Measurements from ENCODE around the gene LUZP2. TPM values are rescaled to one million over a fixed set of nuclear protein-coding genes. Genes with fewer than 3 reads are reported as not detected.

Gene LUZP2
- total RNA-seq, 1 experiment from 2014 or later = not detected

DNA sequence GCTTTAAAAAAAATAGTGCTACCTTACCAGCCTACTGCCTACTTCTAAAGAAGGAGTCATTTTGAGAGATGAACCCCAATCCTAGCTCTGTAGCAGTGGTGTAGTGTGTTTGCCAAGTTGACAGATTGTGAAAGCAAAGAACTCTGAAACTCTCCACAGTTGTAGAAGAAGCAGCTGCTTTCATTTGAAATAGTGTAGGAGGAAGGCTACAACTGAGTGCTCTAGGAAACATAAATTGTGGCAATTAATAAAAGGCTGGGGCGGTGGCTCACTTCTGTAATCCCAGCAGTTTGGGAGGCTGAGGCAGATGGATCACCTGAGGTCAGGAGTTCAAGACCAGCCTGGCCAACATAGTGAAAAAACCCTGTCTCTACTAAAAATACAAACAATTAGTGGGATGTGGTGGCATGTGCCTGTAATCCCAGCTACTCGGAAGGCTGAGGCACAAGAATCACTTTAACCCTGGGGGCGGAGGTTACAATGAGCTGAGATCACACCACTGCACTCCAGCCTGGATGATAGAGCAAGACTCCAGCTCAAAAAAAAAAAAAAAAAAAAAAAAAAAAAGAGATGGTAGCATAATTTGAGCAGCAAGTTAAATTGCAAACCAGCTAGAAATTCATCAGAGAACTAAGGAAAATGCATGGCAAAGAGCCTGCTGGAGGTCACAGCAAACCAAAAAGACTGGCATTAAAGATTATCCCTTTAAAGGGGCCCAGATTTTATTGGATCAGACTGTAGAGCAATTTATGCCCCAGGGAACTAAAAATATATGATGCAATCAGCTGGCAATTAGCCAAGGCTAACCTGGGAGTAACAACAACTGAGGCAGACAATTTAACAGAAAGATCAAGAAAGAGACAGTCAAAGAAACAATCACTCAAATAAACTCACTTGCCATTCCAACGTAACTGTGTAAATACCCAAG is 112.6 kb downstream of the LUZP2 start:
- Mint-ChIP-seq H3K27ac (ENCODE audit: unreplicated experiment) (no peak overlapping the region), H3K4me1 (ENCODE audit: low read depth, unreplicated experiment) (no peaks in the 10 kb centered on the region), H3K36me3 (ENCODE audit: insufficient read depth, unreplicated experiment) (no peaks in the 10 kb centered on the region), H3K27me3 (ENCODE audit: insufficient read depth, unreplicated experiment) (no peaks in the 10 kb centered on the region), H3K9me3 (ENCODE audit: unreplicated experiment) (no peaks in the 10 kb centered on the region), H3K4me3 (ENCODE audit: unreplicated experiment) (no peak overlapping the region)
- Histone ChIP-seq H3K4me1 (no peaks in the 10 kb centered on the region), H3K27me3 (replicated peaks; ENCODE audit: control insufficient read depth, insufficient read depth, low read length) (no peaks in the 10 kb centered on the region), H3K4me3 (ENCODE audit: low read depth, low read length) (no peak overlapping the region), H3K9me3 (no peaks in the 10 kb centered on the region), H3K36me3 (ENCODE audit: control insufficient read depth, insufficient read depth, low read length) (no peaks in the 10 kb centered on the region)
- no peak for DNase-seq
- TF ChIP-seq, protein P1, sequence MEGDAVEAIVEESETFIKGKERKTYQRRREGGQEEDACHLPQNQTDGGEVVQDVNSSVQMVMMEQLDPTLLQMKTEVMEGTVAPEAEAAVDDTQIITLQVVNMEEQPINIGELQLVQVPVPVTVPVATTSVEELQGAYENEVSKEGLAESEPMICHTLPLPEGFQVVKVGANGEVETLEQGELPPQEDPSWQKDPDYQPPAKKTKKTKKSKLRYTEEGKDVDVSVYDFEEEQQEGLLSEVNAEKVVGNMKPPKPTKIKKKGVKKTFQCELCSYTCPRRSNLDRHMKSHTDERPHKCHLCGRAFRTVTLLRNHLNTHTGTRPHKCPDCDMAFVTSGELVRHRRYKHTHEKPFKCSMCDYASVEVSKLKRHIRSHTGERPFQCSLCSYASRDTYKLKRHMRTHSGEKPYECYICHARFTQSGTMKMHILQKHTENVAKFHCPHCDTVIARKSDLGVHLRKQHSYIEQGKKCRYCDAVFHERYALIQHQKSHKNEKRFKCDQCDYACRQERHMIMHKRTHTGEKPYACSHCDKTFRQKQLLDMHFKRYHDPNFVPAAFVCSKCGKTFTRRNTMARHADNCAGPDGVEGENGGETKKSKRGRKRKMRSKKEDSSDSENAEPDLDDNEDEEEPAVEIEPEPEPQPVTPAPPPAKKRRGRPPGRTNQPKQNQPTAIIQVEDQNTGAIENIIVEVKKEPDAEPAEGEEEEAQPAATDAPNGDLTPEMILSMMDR (IDR thresholded peaks at IDR 0.05; ENCODE audit: insufficient read depth in 1 of 2, low read depth in 1 of 2, low read length in 1 of 2, severe bottlenecking in 1 of 2, unreplicated experiment in 1 of 2) = no peak
- ChIA-PET POLR2A (no interaction called here), CTCF (no interaction called here)
- intact Hi-C loops (cut with micrococcal nuclease; ENCODE audit: unreplicated experiment) = no loop called here
- BruUV-seq (replicated peaks) = no TSS peak

GRCh38 chr11:24615451-24616160 is 118.8 kb downstream of the LUZP2 start:
- DNase-seq = no peak
- intact Hi-C loops (cut with micrococcal nuclease; ENCODE audit: unreplicated experiment) = no loop called here
- no peaks in the 10 kb centered on the region for H3K4me1 Mint-ChIP-seq (ENCODE audit: low read depth, unreplicated experiment)
- CTCF ChIA-PET = no interaction called here
- Histone ChIP-seq H3K4me1 (no peaks in the 10 kb centered on the region), H3K9me3 (no peaks in the 10 kb centered on the region), H3K36me3 (ENCODE audit: control insufficient read depth, insufficient read depth, low read length) (no peaks in the 10 kb centered on the region), H3K27me3 (replicated peaks; ENCODE audit: control insufficient read depth, insufficient read depth, low read length) (no peaks in the 10 kb centered on the region), H3K4me3 (ENCODE audit: low read depth, low read length) (no peak overlapping the region)
- no TSS peak for BruUV-seq (replicated peaks)
- TF ChIP-seq, protein P1 (IDR thresholded peaks at IDR 0.05; ENCODE audit: insufficient read depth in 1 of 2, low read depth in 1 of 2, low read length in 1 of 2, severe bottlenecking in 1 of 2, unreplicated experiment in 1 of 2) = no peak
- H3K4me3 Mint-ChIP-seq (ENCODE audit: unreplicated experiment) = no peak overlapping the region
- POLR2A ChIA-PET = no interaction called here
- no peaks in the 10 kb centered on the region for H3K27me3 Mint-ChIP-seq (ENCODE audit: insufficient read depth, unreplicated experiment)
- no peaks in the 10 kb centered on the region for H3K9me3 Mint-ChIP-seq (ENCODE audit: unreplicated experiment)
- H3K27ac Mint-ChIP-seq (ENCODE audit: unreplicated experiment) = no peak overlapping the region
- no peaks in the 10 kb centered on the region for H3K36me3 Mint-ChIP-seq (ENCODE audit: insufficient read depth, unreplicated experiment)

- Mint-ChIP-seq H3K27ac (ENCODE audit: unreplicated experiment) (no peak overlapping the region), H3K9me3 (ENCODE audit: unreplicated experiment) (no peaks in the 10 kb centered on the region), H3K27me3 (ENCODE audit: insufficient read depth, unreplicated experiment) (no peaks in the 10 kb centered on the region), H3K4me1 (ENCODE audit: low read depth, unreplicated experiment) (peaks cover 3% of the 10 kb centered on the region), H3K36me3 (ENCODE audit: insufficient read depth, unreplicated experiment) (no peaks in the 10 kb centered on the region), H3K4me3 (ENCODE audit: unreplicated experiment) (no peak overlapping the region)
- Histone ChIP-seq H3K4me3 (ENCODE audit: low read depth, low read length) (no peak overlapping the region), H3K27me3 (replicated peaks; ENCODE audit: control insufficient read depth, insufficient read depth, low read length) (no peaks in the 10 kb centered on the region), H3K9me3 (no peaks in the 10 kb centered on the region), H3K36me3 (ENCODE audit: control insufficient read depth, insufficient read depth, low read length) (no peaks in the 10 kb centered on the region), H3K4me1 (peaks cover 7% of the 10 kb centered on the region; the same call in 1 of the 2 replicates)
- peak in 1 of 2 experiments; percentile 13 for DNase-seq
- BruUV-seq (replicated peaks) = no TSS peak
- ChIA-PET POLR2A (no interaction called here), CTCF (no interaction called here)
- intact Hi-C loops (cut with micrococcal nuclease; ENCODE audit: unreplicated experiment) = loop anchor here (1.0 kb wide), 1 partner anchor 109 kb away; no protein-coding TSS in a partner anchor
- TF ChIP-seq, protein P1 (IDR thresholded peaks at IDR 0.05; ENCODE audit: insufficient read depth in 1 of 2, low read depth in 1 of 2, low read length in 1 of 2, severe bottlenecking in 1 of 2, unreplicated experiment in 1 of 2) = peak in 1 of 2 experiments; percentile 22
Measured at GRCh38 chr11:24617856-24618255, 121.0 kb downstream of the LUZP2 start.

Data from Caco-2 (cell line).